NT2/D1 (cell line): ENCODE measurements around the gene ZFAND2B.

Experiments
- YY1 ChIP-seq: IDR thresholded peaks from 2 replicates; pipeline ENCODE4 v1.6.1; 2011; ENCODE audit not compliant: insufficient read length, insufficient read depth
- ZNF274 ChIP-seq: IDR thresholded peaks from 2 replicates; pipeline ENCODE4 v1.6.1; 2011; ENCODE audit warnings: mild to moderate bottlenecking, low read depth, low read length

GRCh38 chr2:219216535-219216915, 9.9 kb downstream of the ZFAND2B start:
- TF ChIP-seq ZNF274 (no peak), YY1 (no peak)
